H9 (cell line): ENCODE results near the gene POU2F1. TPM values are rescaled to one million over a fixed set of nuclear protein-coding genes. Genes with fewer than 3 reads are reported as not detected.
A peak's percentile ranks its signal among the peaks of the same experiment; 100 is the strongest.

Experiments
- DNase-seq: peaks from one replicate; pipeline ENCODE4 v3.0.0-alpha.2; 2017
- H2AFZ ChIP-seq: one replicate; pipeline ENCODE4 v1.6.1; 2013; ENCODE audit warnings: mild to moderate bottlenecking, low read length, control low read depth, moderate library complexity
- H2AK5ac ChIP-seq: 2 replicates; pipeline ENCODE4 v1.6.1; 2013; ENCODE audit warnings: low read length, control low read depth, mixed read lengths; ENCODE audit not compliant: insufficient read length
- H2BK120ac ChIP-seq: one replicate; pipeline ENCODE4 v1.6.1; 2013; ENCODE audit warnings: low read depth, mild to moderate bottlenecking, low read length, control low read depth, inconsistent platforms; ENCODE audit not compliant: poor library complexity, severe bottlenecking
- H2BK12ac ChIP-seq: 2 replicates; pipeline ENCODE4 v1.6.1; 2013; ENCODE audit warnings: low read length, control low read depth, mixed read lengths, low read depth; ENCODE audit not compliant: insufficient read length
- H2BK15ac ChIP-seq: 2 replicates; pipeline ENCODE4 v1.6.1; 2013; ENCODE audit warnings: low read depth, low read length, control low read depth
- H2BK20ac ChIP-seq: one replicate; pipeline ENCODE4 v1.6.1; 2013; ENCODE audit warnings: low read depth, mild to moderate bottlenecking, low read length, control low read depth, inconsistent platforms; ENCODE audit not compliant: poor library complexity, severe bottlenecking
- H2BK5ac ChIP-seq: 2 replicates; pipeline ENCODE4 v1.6.1; 2013; ENCODE audit warnings: low read length, control low read depth, mixed read lengths; ENCODE audit not compliant: insufficient read length
- H3K14ac ChIP-seq: 2 replicates; pipeline ENCODE4 v1.6.1; 2013; ENCODE audit warnings: low read length, control low read depth; ENCODE audit not compliant: insufficient read depth
- H3K18ac ChIP-seq: 2 replicates; pipeline ENCODE4 v1.6.1; 2013; ENCODE audit warnings: low read depth, mild to moderate bottlenecking, mixed read lengths, low read length, control low read depth; ENCODE audit not compliant: insufficient read length
- H3K23ac ChIP-seq: 2 replicates; pipeline ENCODE4 v1.6.1; 2013; ENCODE audit warnings: low read length, control low read depth, mixed read lengths, low read depth; ENCODE audit not compliant: insufficient read length
- H3K23me2 ChIP-seq: 2 replicates; pipeline ENCODE4 v1.6.1; 2013; ENCODE audit warnings: low read depth, mild to moderate bottlenecking, mixed read lengths, low read length, control low read depth; ENCODE audit not compliant: insufficient read length, poor library complexity, severe bottlenecking
- H3K27ac ChIP-seq: 2 replicates; pipeline ENCODE4 v1.5.1; 2013; ENCODE audit warnings: low read length, control low read depth, mixed read lengths, low read depth; ENCODE audit not compliant: insufficient read length
- H3K27me3 ChIP-seq: 2 replicates; pipeline ENCODE4 v1.6.1; 2013; ENCODE audit warnings: low read length, control low read depth, inconsistent platforms; ENCODE audit not compliant: insufficient read depth
- H3K4ac ChIP-seq: 2 replicates; pipeline ENCODE4 v1.6.1; 2013; ENCODE audit warnings: low read depth, mild to moderate bottlenecking, control low read depth, inconsistent platforms, low read length, moderate library complexity
- H3K4me1 ChIP-seq: 2 replicates; pipeline ENCODE4 v1.6.1; 2013; ENCODE audit warnings: low read length, control low read depth, inconsistent platforms; ENCODE audit not compliant: insufficient read depth
- H3K4me2 ChIP-seq: 2 replicates; pipeline ENCODE4 v1.6.1; 2013; ENCODE audit warnings: low read length, control low read depth, mixed read lengths; ENCODE audit not compliant: insufficient read length, insufficient read depth
- H3K56ac ChIP-seq: 2 replicates; pipeline ENCODE4 v1.6.1; 2013; ENCODE audit warnings: low read depth, mild to moderate bottlenecking, mixed read lengths, low read length, control low read depth; ENCODE audit not compliant: insufficient read length
- H3K79me1 ChIP-seq: 2 replicates; pipeline ENCODE4 v1.6.1; 2013; ENCODE audit warnings: low read depth, mild to moderate bottlenecking, moderate library complexity, low read length, control low read depth, inconsistent platforms; ENCODE audit not compliant: insufficient read depth, poor library complexity, severe bottlenecking
- H3K79me2 ChIP-seq: 2 replicates; pipeline ENCODE4 v1.6.1; 2013; ENCODE audit warnings: low read length, control low read depth, inconsistent platforms; ENCODE audit not compliant: insufficient read depth
- H3K9ac ChIP-seq: 2 replicates; pipeline ENCODE4 v1.6.1; 2013; ENCODE audit warnings: low read length, control low read depth, mixed read lengths; ENCODE audit not compliant: insufficient read length; ENCODE audit errors: extremely low read depth
- H3K9me3 ChIP-seq: one replicate; pipeline ENCODE4 v1.6.1; 2013; ENCODE audit warnings: low read depth, low read length, inconsistent platforms; ENCODE audit not compliant: control insufficient read depth
- H3T11ph ChIP-seq: one replicate; pipeline ENCODE4 v1.6.1; 2013; ENCODE audit warnings: mild to moderate bottlenecking, low read length, control low read depth, inconsistent platforms
- H4K20me1 ChIP-seq: one replicate; pipeline ENCODE4 v1.6.1; 2013; ENCODE audit not compliant: control insufficient read depth, insufficient read length, insufficient read depth
- H4K5ac ChIP-seq: 2 replicates; pipeline ENCODE4 v1.6.1; 2013; ENCODE audit warnings: low read depth, mild to moderate bottlenecking, mixed read lengths, low read length, control low read depth; ENCODE audit not compliant: insufficient read length
- H4K8ac ChIP-seq: replicated peaks from 2 replicates; pipeline ENCODE4 v1.6.1; 2013; ENCODE audit warnings: low read length, control low read depth, mixed read lengths, low read depth; ENCODE audit not compliant: insufficient read length
- H4K91ac ChIP-seq: 2 replicates; pipeline ENCODE4 v1.6.1; 2013; ENCODE audit warnings: low read depth, mild to moderate bottlenecking, moderate library complexity, mixed read lengths, low read length, control low read depth; ENCODE audit not compliant: insufficient read length
- H3K27ac Mint-ChIP-seq, 3 experiments: 2 replicates in 2 of 3; 3 replicates in 1 of 3; pipeline ENCODE4 v1.8.0; 2020 to 2021; ENCODE audit warnings: mixed read lengths in 3 of 3, mild to moderate bottlenecking in 1 of 3, moderate library complexity in 1 of 3
- H3K27me3 Mint-ChIP-seq: 2 replicates; pipeline ENCODE4 v1.8.0; 2021; ENCODE audit warnings: low read depth, mild to moderate bottlenecking, moderate library complexity, mixed read lengths
- H3K36me3 Mint-ChIP-seq, 3 experiments: 2 replicates in 2 of 3; 3 replicates in 1 of 3; pipeline ENCODE4 v1.8.0; 2020 to 2021; ENCODE audit warnings: low read depth in 3 of 3, mixed read lengths in 3 of 3; ENCODE audit not compliant: insufficient read depth in 1 of 3
- H3K4me1 Mint-ChIP-seq, 2 experiments: 2 replicates each; pipeline ENCODE4 v1.8.0; 2020; ENCODE audit warnings: mixed read lengths in 2 of 2
- H3K4me3 Mint-ChIP-seq, 2 experiments: 2 replicates in 1 of 2; 3 replicates in 1 of 2; pipeline ENCODE4 v1.8.0; 2020 to 2021; ENCODE audit warnings: mild to moderate bottlenecking in 2 of 2, mixed read lengths in 2 of 2, moderate library complexity in 1 of 2
- H3K9me3 Mint-ChIP-seq, 2 experiments: 2 replicates in 1 of 2; 3 replicates in 1 of 2; pipeline ENCODE4 v1.8.0; 2020; ENCODE audit warnings: mild to moderate bottlenecking in 2 of 2, mixed read lengths in 2 of 2, moderate library complexity in 1 of 2
- CTCF ChIP-seq: fragments of 200-600 bp; sonication (generic); conservative IDR thresholded peaks from 3 replicates; pipeline ENCODE4 v1.8.0; 2021; ENCODE audit warnings: antibody characterized with exemption, mild to moderate bottlenecking
- total RNA-seq: library from RNA; stranded (reverse); gene quantifications from 2 replicates; pipeline ENCODE4 v1.2.1, GENCODE V29; 2021

POU2F1 gene
- total RNA-seq, 1 experiment from 2014 or later: 62.5 TPM

- no peaks in the 10 kb centered on the region for H3K27me3 Mint-ChIP-seq
- no peak for DNase-seq
- Histone ChIP-seq H3K79me1 (peaks cover 11% of the 10 kb centered on the region), H3K9ac (no peak overlapping the region), H3K4me1 (no peaks in the 10 kb centered on the region), H3K79me2 (peaks cover 2% of the 10 kb centered on the region; the same call in 1 of the 2 replicates), H3K23ac (no peak overlapping the region), H3K56ac (no peak overlapping the region), H2BK5ac (no peak overlapping the region), H4K8ac (no peak overlapping the region), H3K27ac (no peak overlapping the region), H2AK5ac (no peak overlapping the region), H3K4ac (no peak overlapping the region), H4K5ac (no peak overlapping the region), H2BK120ac (no peak overlapping the region), H3K4me2 (no peak overlapping the region), H4K91ac (no peak overlapping the region), H2AFZ (no peak overlapping the region), H2BK12ac (no peak overlapping the region), H3K27me3 (no peaks in the 10 kb centered on the region), H3K14ac (no peak overlapping the region), H3K23me2 (no peaks in the 10 kb centered on the region), H2BK20ac (no peak overlapping the region), H3K9me3 (no peaks in the 10 kb centered on the region), H3K18ac (no peak overlapping the region), H4K20me1 (no peaks in the 10 kb centered on the region), H2BK15ac (no peak overlapping the region), H3T11ph (no peak overlapping the region)
- TF ChIP-seq CTCF: no peak
- peaks cover 10 to 17% (median 14%) of the 10 kb centered on the region in 3 experiments for H3K36me3 Mint-ChIP-seq
- H3K4me3 Mint-ChIP-seq: no peak overlapping the region
- H3K9me3 Mint-ChIP-seq: peaks cover 8 to 9% of the 10 kb centered on the region in 2 experiments
- peaks cover 2 to 9% of the 10 kb centered on the region in 2 experiments; a peak in 1 of 4 replicates for H3K4me1 Mint-ChIP-seq
- peak overlapping the region in 1 of 3 experiments; percentile 67; a peak in 2 of 7 replicates for H3K27ac Mint-ChIP-seq
Observed at GRCh38 chr1:167310732-167311131, 90.0 kb downstream of the POU2F1 start.
